ENCODE measurements around the gene SPINK5.

The SPINK5 gene

GRCh38 chr5:148027505-148027904 lies 36.3 kb upstream of the SPINK5 start:
- Histone ChIP-seq H3K4me1 (ENCODE audit: control insufficient read depth, low read length) (no peaks in the 10 kb centered on the region), H3F3A (ENCODE audit: control insufficient read depth, insufficient read depth) (no peaks in the 10 kb centered on the region), H3K4me2 (ENCODE audit: low read length) (no peak overlapping the region), H3K27ac (ENCODE audit: low read depth, low read length) (no peak overlapping the region), H4K20me1 (ENCODE audit: control insufficient read depth, insufficient read depth, low read depth, low read length) (no peaks in the 10 kb centered on the region), H3K79me2 (ENCODE audit: control insufficient read depth, low read length) (no peaks in the 10 kb centered on the region), H3K9me2 (replicated peaks; ENCODE audit: control insufficient read depth, low read length) (no peaks in the 10 kb centered on the region), H3K9me3 (ENCODE audit: control insufficient read depth, insufficient read depth, low read length) (no peaks in the 10 kb centered on the region), H3K36me3 (ENCODE audit: control insufficient read depth, low read length) (no peaks in the 10 kb centered on the region), H3K27me3 (ENCODE audit: control insufficient read depth, low read length) (no peaks in the 10 kb centered on the region), H3K4me3 (ENCODE audit: low read length) (no peak overlapping the region)
- TF ChIP-seq CTCF (IDR thresholded peaks at IDR 0.05; ENCODE audit: low read depth, low read length, poor library complexity, severe bottlenecking) (no peak), EZH2phosphoT487 (IDR thresholded peaks at IDR 0.05; ENCODE audit: borderline replicate concordance, low read length) (no peak)

GRCh38 chr5:148029131-148029530 lies 34.6 kb upstream of the SPINK5 start:
- Histone ChIP-seq H4K20me1 (ENCODE audit: control insufficient read depth, insufficient read depth, low read depth, low read length) (no peaks in the 10 kb centered on the region), H3K79me2 (ENCODE audit: control insufficient read depth, low read length) (no peaks in the 10 kb centered on the region), H3K4me2 (ENCODE audit: low read length) (no peak overlapping the region), H3K4me1 (ENCODE audit: control insufficient read depth, low read length) (no peaks in the 10 kb centered on the region), H3K27me3 (ENCODE audit: control insufficient read depth, low read length) (no peaks in the 10 kb centered on the region), H3K27ac (ENCODE audit: low read depth, low read length) (no peak overlapping the region), H3F3A (ENCODE audit: control insufficient read depth, insufficient read depth) (no peaks in the 10 kb centered on the region), H3K4me3 (ENCODE audit: low read length) (no peak overlapping the region), H3K36me3 (ENCODE audit: control insufficient read depth, low read length) (no peaks in the 10 kb centered on the region), H3K9me3 (ENCODE audit: control insufficient read depth, insufficient read depth, low read length) (no peaks in the 10 kb centered on the region), H3K9me2 (replicated peaks; ENCODE audit: control insufficient read depth, low read length) (no peaks in the 10 kb centered on the region)
- no peak for TF ChIP-seq CTCF (IDR thresholded peaks at IDR 0.05; ENCODE audit: low read depth, low read length, poor library complexity, severe bottlenecking)
- no peak for TF ChIP-seq EZH2phosphoT487 (IDR thresholded peaks at IDR 0.05; ENCODE audit: borderline replicate concordance, low read length)

GRCh38 chr5:148033134-148033533 lies 30.6 kb upstream of the SPINK5 start:
- Histone ChIP-seq H3K36me3 (ENCODE audit: control insufficient read depth, low read length) (no peaks in the 10 kb centered on the region), H3K9me3 (ENCODE audit: control insufficient read depth, insufficient read depth, low read length) (no peaks in the 10 kb centered on the region), H3K4me1 (ENCODE audit: control insufficient read depth, low read length) (no peaks in the 10 kb centered on the region), H3K4me2 (ENCODE audit: low read length) (no peak overlapping the region), H3K27ac (ENCODE audit: low read depth, low read length) (no peak overlapping the region), H3K9me2 (replicated peaks; ENCODE audit: control insufficient read depth, low read length) (no peaks in the 10 kb centered on the region), H3K27me3 (ENCODE audit: control insufficient read depth, low read length) (no peaks in the 10 kb centered on the region), H3K4me3 (ENCODE audit: low read length) (no peak overlapping the region), H3K79me2 (ENCODE audit: control insufficient read depth, low read length) (no peaks in the 10 kb centered on the region), H3F3A (ENCODE audit: control insufficient read depth, insufficient read depth) (no peaks in the 10 kb centered on the region), H4K20me1 (ENCODE audit: control insufficient read depth, insufficient read depth, low read depth, low read length) (no peaks in the 10 kb centered on the region)
- TF ChIP-seq EZH2phosphoT487 (IDR thresholded peaks at IDR 0.05; ENCODE audit: borderline replicate concordance, low read length) (no peak), CTCF (IDR thresholded peaks at IDR 0.05; ENCODE audit: low read depth, low read length, poor library complexity, severe bottlenecking) (no peak)

- Histone ChIP-seq H3K36me3 (ENCODE audit: control insufficient read depth, low read length) (no peaks in the 10 kb centered on the region), H3K4me2 (ENCODE audit: low read length) (no peak overlapping the region), H3K4me3 (ENCODE audit: low read length) (no peak overlapping the region), H3F3A (ENCODE audit: control insufficient read depth, insufficient read depth) (no peaks in the 10 kb centered on the region), H3K9me2 (replicated peaks; ENCODE audit: control insufficient read depth, low read length) (no peaks in the 10 kb centered on the region), H3K27me3 (ENCODE audit: control insufficient read depth, low read length) (no peaks in the 10 kb centered on the region), H4K20me1 (ENCODE audit: control insufficient read depth, insufficient read depth, low read depth, low read length) (no peaks in the 10 kb centered on the region), H3K79me2 (ENCODE audit: control insufficient read depth, low read length) (no peaks in the 10 kb centered on the region), H3K27ac (ENCODE audit: low read depth, low read length) (no peak overlapping the region), H3K9me3 (ENCODE audit: control insufficient read depth, insufficient read depth, low read length) (no peaks in the 10 kb centered on the region), H3K4me1 (ENCODE audit: control insufficient read depth, low read length) (no peaks in the 10 kb centered on the region)
- TF ChIP-seq CTCF (IDR thresholded peaks at IDR 0.05; ENCODE audit: low read depth, low read length, poor library complexity, severe bottlenecking), result no peak
- TF ChIP-seq EZH2phosphoT487 (IDR thresholded peaks at IDR 0.05; ENCODE audit: borderline replicate concordance, low read length), result no peak
Observed at GRCh38 chr5:148035676-148036075, 28.1 kb upstream of the SPINK5 start.
